NAMALWA (cell line): ENCODE results near the gene ZNF630.
"Not testable (repeated sequence)": the region's sequence is repeated elsewhere in the genome, so short reads cannot be mapped to it uniquely, and the experiment has no call there.

Experiments
- DNase-seq: peaks from one replicate; pipeline ENCODE4 v3.0.0-alpha.2; 2015; ENCODE audit warnings: low spot score

ZNF630 gene

GRCh38 chrX:48028091-48028490, 43.3 kb downstream of the ZNF630 start:
- DNase-seq = no peak

- not testable (repeated sequence) for DNase-seq
These were observed 43.9 kb downstream of the ZNF630 start for GRCh38 chrX:48027545-48027944.

- DNase-seq = peak; percentile 72
These were observed 45.9 kb downstream of the ZNF630 start for GRCh38 chrX:48025561-48025960.

GRCh38 chrX:48022738-48023137, 48.7 kb downstream of the ZNF630 start:
- DNase-seq = no peak

- DNase-seq = no peak
These were observed 49.3 kb downstream of the ZNF630 start for GRCh38 chrX:48022100-48022499.

GRCh38 chrX:48021026-48021900, 50.2 kb downstream of the ZNF630 start:
- DNase-seq = peak; percentile 81

GRCh38 chrX:48020472-48020871, 51.0 kb downstream of the ZNF630 start:
- not testable (repeated sequence) for DNase-seq

GRCh38 chrX:48019892-48020291, 51.5 kb downstream of the ZNF630 start:
- not testable (repeated sequence) for DNase-seq

GRCh38 chrX:48016583-48017310, 54.7 kb downstream of the ZNF630 start:
- DNase-seq = not testable (repeated sequence)

GRCh38 chrX:48009445-48009960, 61.9 kb downstream of the ZNF630 start:
- not testable (repeated sequence) for DNase-seq
